ENCODE measurements around the gene PRM2. TPM values are rescaled to one million over a fixed set of nuclear protein-coding genes. Genes with fewer than 3 reads are reported as not detected.

Gene PRM2
- total and polyA plus RNA-seq, 2 experiments from 2014 or later: not detected

- H3K9me2 ChIP-seq (ENCODE audit: insufficient read depth): no peaks in the 10 kb centered on the region
- no peaks in the 10 kb centered on the region for H3F3A ChIP-seq (ENCODE audit: insufficient read depth)
- no peak overlapping the region for H3K27ac ChIP-seq
- no peaks in the 10 kb centered on the region for H3K36me3 ChIP-seq (ENCODE audit: low read depth)
- H3K4me2 ChIP-seq (ENCODE audit: unreplicated experiment): no peak overlapping the region
- no peak for TF ChIP-seq EZH2phosphoT487 (IDR thresholded peaks at IDR 0.05; ENCODE audit: insufficient read depth, low read depth)
- no peak for TF ChIP-seq EZH2 (IDR thresholded peaks at IDR 0.05; ENCODE audit: insufficient read depth, poor library complexity, severe bottlenecking)
- H3K9me3 ChIP-seq (ENCODE audit: low read depth): no peaks in the 10 kb centered on the region
- no peaks in the 10 kb centered on the region for H3K79me2 ChIP-seq (ENCODE audit: insufficient read depth)
- H3K4me1 ChIP-seq (ENCODE audit: insufficient read depth): no peaks in the 10 kb centered on the region
- WGBS, 2 experiments (ENCODE audit: low coverage in 1 of 2, low lambda C conversion rate in 2 of 2, missing lambda C conversion rate in 2 of 2): 76 to 78% methylated on average over 12 of the region's 12 CpGs
- no peak overlapping the region for H2AFZ ChIP-seq
- H3K4me3 ChIP-seq: no peak overlapping the region
- H3K27me3 ChIP-seq (replicated peaks; ENCODE audit: insufficient read depth): no peaks in the 10 kb centered on the region
- no peaks in the 10 kb centered on the region for H4K20me1 ChIP-seq (ENCODE audit: insufficient read depth)
- in situ Hi-C loops (cut with MboI): no loop called here
- no peak overlapping the region for H3K9ac ChIP-seq
- DNase-seq: no peak
Observed at GRCh38 chr16:11277607-11278337, 1.5 kb upstream of the PRM2 start.

- Histone ChIP-seq H3K79me2 (ENCODE audit: insufficient read depth) (no peaks in the 10 kb centered on the region), H3F3A (ENCODE audit: insufficient read depth) (no peaks in the 10 kb centered on the region), H3K9me3 (ENCODE audit: low read depth) (no peaks in the 10 kb centered on the region), H3K27me3 (replicated peaks; ENCODE audit: insufficient read depth) (no peaks in the 10 kb centered on the region), H3K4me3 (no peak overlapping the region), H3K9me2 (ENCODE audit: insufficient read depth) (no peaks in the 10 kb centered on the region), H3K4me1 (ENCODE audit: insufficient read depth) (no peaks in the 10 kb centered on the region), H3K9ac (no peak overlapping the region), H3K27ac (no peak overlapping the region), H3K36me3 (ENCODE audit: low read depth) (no peaks in the 10 kb centered on the region), H4K20me1 (ENCODE audit: insufficient read depth) (no peaks in the 10 kb centered on the region), H2AFZ (no peak overlapping the region), H3K4me2 (ENCODE audit: unreplicated experiment) (no peak overlapping the region)
- DNase-seq: no peak
- WGBS, 2 experiments (ENCODE audit: low coverage in 1 of 2, low lambda C conversion rate in 2 of 2, missing lambda C conversion rate in 2 of 2): 49 to 50% methylated on average over 11 of the region's 11 CpGs
- no peak for TF ChIP-seq EZH2 (IDR thresholded peaks at IDR 0.05; ENCODE audit: insufficient read depth, poor library complexity, severe bottlenecking)
- TF ChIP-seq EZH2phosphoT487 (IDR thresholded peaks at IDR 0.05; ENCODE audit: insufficient read depth, low read depth): no peak
- in situ Hi-C loops (cut with MboI): no loop called here
Observed at GRCh38 chr16:11276896-11277593, 765 bp upstream of the PRM2 start.

DNA sequence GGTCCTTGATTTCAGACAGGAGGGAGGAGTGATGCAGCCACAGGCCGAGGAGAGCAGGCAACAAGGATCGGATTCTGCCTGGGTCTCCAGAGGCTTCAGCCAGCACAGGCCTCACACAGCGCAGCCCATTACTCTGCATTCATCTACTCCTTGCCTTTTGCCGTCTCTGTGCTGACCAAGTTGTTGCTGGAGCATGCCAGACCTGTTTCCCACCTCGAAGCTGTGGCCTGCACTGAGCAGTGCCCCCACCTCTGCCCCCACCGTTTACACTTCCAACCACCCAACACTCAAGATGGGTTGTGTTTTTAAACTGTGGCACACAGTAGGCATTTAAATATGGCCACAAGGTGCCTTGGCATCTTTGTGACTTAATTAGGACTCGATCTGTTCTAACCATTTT lies 1.3 kb downstream of the PRM2 start:
- in situ Hi-C loops (cut with MboI): no loop called here
- Histone ChIP-seq H3K27me3 (replicated peaks; ENCODE audit: insufficient read depth) (no peaks in the 10 kb centered on the region), H3K4me1 (ENCODE audit: insufficient read depth) (no peaks in the 10 kb centered on the region), H4K20me1 (ENCODE audit: insufficient read depth) (no peaks in the 10 kb centered on the region), H3K9me2 (ENCODE audit: insufficient read depth) (no peaks in the 10 kb centered on the region), H3F3A (ENCODE audit: insufficient read depth) (no peaks in the 10 kb centered on the region), H3K4me3 (no peak overlapping the region), H3K9ac (no peak overlapping the region), H3K36me3 (ENCODE audit: low read depth) (no peaks in the 10 kb centered on the region), H3K27ac (no peak overlapping the region), H3K4me2 (ENCODE audit: unreplicated experiment) (no peak overlapping the region), H3K79me2 (ENCODE audit: insufficient read depth) (no peaks in the 10 kb centered on the region), H2AFZ (no peak overlapping the region), H3K9me3 (ENCODE audit: low read depth) (no peaks in the 10 kb centered on the region)
- DNase-seq: no peak
- 73 to 80% methylated on average over 7 of the region's 7 CpGs for WGBS, 2 experiments (ENCODE audit: low coverage in 1 of 2, low lambda C conversion rate in 2 of 2, missing lambda C conversion rate in 2 of 2)
- no peak for TF ChIP-seq EZH2 (IDR thresholded peaks at IDR 0.05; ENCODE audit: insufficient read depth, poor library complexity, severe bottlenecking)
- TF ChIP-seq EZH2phosphoT487 (IDR thresholded peaks at IDR 0.05; ENCODE audit: insufficient read depth, low read depth): no peak

GRCh38 chr16:11273721-11274324 lies 2.5 kb downstream of the PRM2 start:
- in situ Hi-C loops (cut with MboI): no loop called here
- Histone ChIP-seq H3K9me2 (ENCODE audit: insufficient read depth) (no peaks in the 10 kb centered on the region), H3K9ac (no peak overlapping the region), H4K20me1 (ENCODE audit: insufficient read depth) (no peaks in the 10 kb centered on the region), H3K27ac (no peak overlapping the region), H3K27me3 (replicated peaks; ENCODE audit: insufficient read depth) (no peaks in the 10 kb centered on the region), H3K9me3 (ENCODE audit: low read depth) (no peaks in the 10 kb centered on the region), H3K4me2 (ENCODE audit: unreplicated experiment) (no peak overlapping the region), H3K36me3 (ENCODE audit: low read depth) (no peaks in the 10 kb centered on the region), H2AFZ (no peak overlapping the region), H3K79me2 (ENCODE audit: insufficient read depth) (no peaks in the 10 kb centered on the region), H3K4me1 (ENCODE audit: insufficient read depth) (no peaks in the 10 kb centered on the region), H3K4me3 (no peak overlapping the region), H3F3A (ENCODE audit: insufficient read depth) (no peaks in the 10 kb centered on the region)
- 54 to 61% methylated on average over 3 of the region's 3 CpGs for WGBS, 2 experiments (ENCODE audit: low coverage in 1 of 2, low lambda C conversion rate in 2 of 2, missing lambda C conversion rate in 2 of 2)
- TF ChIP-seq EZH2 (IDR thresholded peaks at IDR 0.05; ENCODE audit: insufficient read depth, poor library complexity, severe bottlenecking): no peak
- no peak for TF ChIP-seq EZH2phosphoT487 (IDR thresholded peaks at IDR 0.05; ENCODE audit: insufficient read depth, low read depth)
- DNase-seq: no peak

Data from GM23248 (cell line).